HG02885 (cell line): ENCODE measurements around the gene MIDN.

ENCODE experiments used
- ATAC-seq: cut with Tn5 transposase; IDR thresholded peaks from one replicate; pipeline ENCODE4 v1.9.1; 2021; ENCODE audit warnings: mild to moderate bottlenecking; ENCODE audit not compliant: unreplicated experiment, poor library complexity

The MIDN gene

DNA sequence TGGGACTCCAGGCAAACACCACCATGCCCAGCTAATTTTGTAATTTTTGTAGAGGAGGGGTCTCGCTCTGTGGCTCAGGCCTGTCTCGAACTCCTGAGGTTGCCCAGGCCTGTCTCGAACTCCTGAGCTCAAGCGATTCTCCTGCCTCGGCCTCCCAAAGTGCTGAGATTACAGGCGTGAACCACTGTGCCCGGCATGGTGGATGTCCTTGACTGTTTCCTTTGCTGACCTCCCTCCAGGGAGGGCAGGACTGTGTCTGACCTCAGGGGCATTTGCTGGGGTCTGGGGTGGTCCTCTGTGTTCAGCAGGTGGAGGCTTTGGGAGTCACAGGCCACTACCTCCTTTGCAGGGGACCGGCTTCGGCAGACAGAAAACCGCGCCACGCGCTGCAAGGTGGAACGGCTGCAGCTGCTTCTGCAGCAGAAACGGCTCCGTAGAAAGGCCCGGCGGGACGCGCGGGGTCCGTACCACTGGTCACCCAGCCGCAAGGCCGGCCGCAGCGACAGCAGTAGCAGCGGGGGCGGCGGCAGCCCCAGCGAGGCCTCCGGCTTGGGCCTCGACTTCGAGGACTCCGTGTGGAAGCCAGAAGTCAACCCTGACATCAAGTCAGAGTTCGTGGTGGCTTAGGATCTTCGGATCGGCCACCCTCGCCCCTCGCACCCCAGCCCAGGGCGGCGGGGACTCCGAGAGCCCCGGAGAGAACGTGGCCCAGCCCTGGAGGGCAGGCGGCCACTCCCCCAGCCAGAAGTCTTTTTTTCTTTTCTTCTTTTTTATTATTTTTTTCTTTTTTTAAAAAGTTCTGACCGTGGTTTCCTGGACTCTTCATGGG is 8.5 kb downstream of the MIDN start:
- ATAC-seq = no peak

DNA sequence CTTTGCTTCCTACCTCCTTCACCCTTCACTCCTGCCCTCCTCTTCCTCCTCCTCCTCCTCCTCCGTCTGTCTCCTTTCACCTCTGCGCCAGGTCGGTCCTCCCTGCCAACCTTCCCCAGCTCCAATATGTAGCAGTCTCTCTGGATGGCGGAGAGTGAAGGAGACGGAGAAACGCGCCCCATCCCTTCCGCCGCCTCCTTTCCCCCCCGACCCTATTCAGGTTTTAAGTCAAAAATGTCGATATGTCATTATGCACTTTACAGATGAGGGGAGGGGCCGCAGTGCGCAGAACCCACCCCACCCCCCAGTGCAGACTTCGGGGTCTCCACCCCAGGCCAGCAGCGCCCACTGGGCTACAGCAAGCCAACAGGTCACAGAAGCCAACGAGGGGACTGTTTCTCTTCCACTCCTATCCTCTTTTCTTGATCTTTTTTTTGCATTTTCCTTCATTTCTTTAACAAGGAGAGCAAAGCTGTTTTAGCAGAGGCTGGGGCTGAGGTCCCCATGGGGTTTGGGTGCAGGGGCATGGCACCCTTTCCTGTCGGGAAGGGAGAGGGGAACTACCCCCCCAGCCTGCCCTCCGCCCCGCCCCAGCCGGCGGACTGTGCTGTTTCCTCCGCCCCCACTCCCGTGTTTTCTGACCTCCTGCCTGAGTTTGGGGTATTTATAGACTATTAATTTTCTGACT is 9.2 kb downstream of the MIDN start:
- ATAC-seq = no peak

- no peak for ATAC-seq
These were observed 9.7 kb downstream of the MIDN start for GRCh38 chr19:1258163-1258492.

DNA sequence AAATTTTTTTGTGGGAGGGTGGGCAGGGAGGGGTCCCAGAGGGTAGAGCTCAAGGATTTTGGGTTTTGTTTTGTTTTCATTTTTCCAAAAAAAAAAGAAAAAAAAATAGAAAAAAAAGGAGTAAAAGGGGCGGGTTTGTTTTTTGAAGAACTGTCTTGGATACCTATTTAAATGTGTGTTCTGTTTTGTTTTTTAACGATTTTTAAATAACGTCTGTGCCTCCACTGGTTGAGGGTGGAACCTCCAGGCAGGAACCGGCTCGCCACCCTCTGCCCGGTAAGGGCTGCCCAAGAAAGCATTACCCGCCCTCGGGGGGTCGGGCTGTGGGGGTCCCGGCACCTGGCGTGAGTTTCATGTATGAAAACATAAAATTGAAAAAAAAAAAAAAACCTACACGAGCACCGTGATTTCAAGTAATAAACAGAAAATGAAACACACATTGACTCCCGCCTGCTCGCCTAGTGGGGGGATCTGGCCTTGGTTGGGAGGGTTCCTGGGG is 10.4 kb downstream of the MIDN start:
- ATAC-seq = no peak

DNA sequence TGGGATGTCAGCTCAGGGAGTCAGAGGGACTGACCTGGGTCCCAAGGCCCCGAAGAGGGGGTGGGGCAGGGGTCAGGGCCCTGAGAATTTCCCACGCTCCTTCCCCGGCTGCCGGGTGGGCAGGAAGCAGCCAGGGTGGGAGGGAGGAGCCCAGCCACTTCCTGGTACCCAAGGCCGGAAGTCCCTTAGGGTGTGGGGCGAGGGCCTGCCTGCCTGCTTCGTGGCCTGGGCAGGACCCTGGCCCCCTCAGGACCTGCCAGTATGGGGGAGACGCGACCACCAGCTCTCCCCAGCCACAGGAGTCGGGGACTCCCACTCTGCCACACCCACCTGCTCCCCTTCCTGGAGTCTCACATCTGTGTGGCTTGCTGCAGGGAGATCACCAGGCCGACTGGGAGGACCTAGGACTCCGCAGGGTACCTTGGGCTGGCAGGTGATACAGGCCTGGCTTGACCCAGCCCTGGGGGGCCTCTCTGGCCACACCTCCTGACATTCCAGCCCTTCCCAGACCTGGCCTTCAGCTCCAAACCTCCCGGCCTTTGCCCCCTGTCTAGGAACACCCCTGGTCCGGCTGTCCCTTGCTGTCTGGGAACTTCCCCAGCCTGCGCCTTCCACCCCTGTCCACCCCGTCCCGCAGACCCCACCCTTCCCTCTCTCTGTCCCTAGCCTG is 11.0 kb downstream of the MIDN start:
- no peak for ATAC-seq

GRCh38 chr19:1259876-1260748 is 11.7 kb downstream of the MIDN start:
- no peak for ATAC-seq

- ATAC-seq = peak; percentile 65
These were observed 12.6 kb downstream of the MIDN start for GRCh38 chr19:1260749-1261537.

DNA sequence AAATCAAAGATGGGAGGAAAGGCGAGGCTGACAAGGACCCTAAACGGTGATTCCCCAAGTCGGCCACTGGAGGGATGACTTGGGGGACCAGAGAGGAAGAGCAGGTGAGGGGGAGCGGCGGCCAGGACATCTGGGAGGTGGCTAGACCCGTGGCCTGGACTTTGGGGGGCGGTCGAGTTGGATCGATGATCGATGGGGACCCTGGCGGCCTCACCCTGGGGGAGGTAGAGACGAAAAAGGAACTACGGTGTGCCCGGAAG is 13.1 kb downstream of the MIDN start:
- no peak for ATAC-seq

GRCh38 chr19:1261798-1262622 is 13.6 kb downstream of the MIDN start:
- no peak for ATAC-seq

GRCh38 chr19:1262623-1263123 is 14.3 kb downstream of the MIDN start:
- ATAC-seq = no peak

GRCh38 chr19:1263188-1263587 is 14.8 kb downstream of the MIDN start:
- ATAC-seq = no peak

GRCh38 chr19:1264801-1265614 is 16.6 kb downstream of the MIDN start:
- ATAC-seq = no peak

DNA sequence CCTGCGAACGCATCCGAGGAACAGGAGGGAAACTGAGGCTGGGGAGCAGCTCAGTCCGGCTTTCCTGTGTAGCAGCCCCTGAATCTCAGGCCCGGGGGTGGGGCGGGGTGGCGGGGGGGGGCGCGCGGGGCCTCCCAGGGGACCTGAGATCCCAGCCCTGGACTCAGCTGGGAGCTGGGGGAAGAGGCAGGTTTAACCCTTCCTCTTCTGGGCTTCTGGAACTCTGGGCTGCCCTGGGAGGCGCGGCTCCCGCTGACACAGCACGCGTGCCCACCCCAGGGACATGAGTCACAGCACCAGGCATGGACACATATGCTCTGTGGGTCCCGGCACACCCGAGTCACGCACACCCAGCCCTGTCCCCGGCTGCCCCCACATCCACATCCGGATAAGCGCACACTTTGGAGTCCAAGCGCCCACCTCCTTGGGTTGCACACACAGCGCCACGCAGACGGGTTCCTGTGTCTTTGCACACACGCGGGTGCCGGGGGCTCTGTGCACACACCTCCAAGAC is 17.3 kb downstream of the MIDN start:
- no peak for ATAC-seq

GRCh38 chr19:1266129-1266915 is 17.9 kb downstream of the MIDN start:
- ATAC-seq = peak; percentile 35

DNA sequence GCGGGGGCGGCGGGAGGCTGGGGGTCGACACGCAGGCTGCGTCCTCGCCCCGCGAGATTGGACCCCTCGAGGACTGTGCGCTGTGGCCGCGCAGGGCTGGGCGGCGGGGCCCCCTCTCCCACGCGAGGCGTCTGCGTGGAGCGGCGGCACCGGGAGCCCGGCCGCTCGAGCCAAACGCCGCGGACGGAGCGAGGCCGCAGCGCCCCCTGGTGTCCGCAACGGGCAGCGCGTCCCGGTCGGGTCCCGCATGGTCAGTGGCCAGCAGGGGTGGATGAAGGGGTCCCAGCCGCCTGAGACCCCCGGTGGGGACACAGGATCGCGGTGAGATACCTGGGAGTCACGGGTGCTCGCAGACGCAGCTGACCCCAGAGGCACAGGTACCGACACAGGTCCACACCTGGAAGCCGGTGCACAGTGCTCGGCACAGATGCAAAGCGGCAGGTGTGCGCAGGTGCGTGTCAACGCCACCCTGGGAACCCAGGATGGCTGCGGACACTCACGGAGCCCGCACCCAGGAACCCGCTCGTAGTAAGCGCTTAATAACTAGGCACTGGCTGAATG is 18.6 kb downstream of the MIDN start:
- peak; percentile 19 for ATAC-seq

DNA sequence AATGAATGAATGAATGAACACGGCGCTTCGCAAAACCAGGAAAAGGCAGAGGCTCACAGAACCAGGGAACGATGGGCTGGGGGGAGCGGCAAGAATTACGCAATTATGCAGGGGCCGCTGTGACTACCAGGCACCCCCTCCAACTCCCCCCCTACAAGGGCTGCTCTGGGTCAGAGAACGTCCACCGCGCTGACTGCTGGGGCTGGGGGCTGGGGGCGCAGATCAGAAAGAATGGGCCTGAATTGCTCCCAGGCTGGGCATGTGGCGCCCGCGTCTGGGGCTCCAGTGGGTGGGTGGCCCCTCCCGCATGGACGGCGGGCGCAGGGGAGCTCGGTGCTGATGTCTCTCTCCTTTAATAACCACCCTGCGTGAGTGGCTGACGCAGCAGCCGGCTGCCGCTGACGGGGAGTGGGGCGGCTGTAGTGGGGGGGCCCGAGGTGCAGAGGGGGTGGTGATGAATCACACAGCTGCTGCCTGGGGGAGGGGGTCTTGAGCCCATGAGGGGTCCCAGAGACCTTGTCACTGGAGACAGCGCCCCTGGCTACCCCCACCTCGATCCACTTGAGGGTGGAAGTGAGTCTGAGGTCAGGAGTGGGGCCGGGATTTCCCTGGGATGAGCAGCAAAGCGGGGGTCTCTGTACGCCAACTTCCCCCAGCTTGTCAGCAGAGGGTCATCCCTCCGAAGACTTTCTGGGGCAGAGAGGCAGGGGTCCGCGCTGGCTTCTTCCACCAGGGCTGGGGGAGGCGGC is 19.3 kb downstream of the MIDN start:
- no peak for ATAC-seq
